HG03565 (cell line): ENCODE measurements around the gene EIF4A2.
"Not testable (repeated sequence)": the region's sequence is repeated elsewhere in the genome, so short reads cannot be mapped to it uniquely, and the experiment has no call there.

Experiments used
- ATAC-seq: cut with Tn5 transposase; IDR thresholded peaks from one replicate; pipeline ENCODE4 v1.9.1; 2021; ENCODE audit warnings: mild to moderate bottlenecking, moderate library complexity; ENCODE audit not compliant: unreplicated experiment

Gene EIF4A2

DNA sequence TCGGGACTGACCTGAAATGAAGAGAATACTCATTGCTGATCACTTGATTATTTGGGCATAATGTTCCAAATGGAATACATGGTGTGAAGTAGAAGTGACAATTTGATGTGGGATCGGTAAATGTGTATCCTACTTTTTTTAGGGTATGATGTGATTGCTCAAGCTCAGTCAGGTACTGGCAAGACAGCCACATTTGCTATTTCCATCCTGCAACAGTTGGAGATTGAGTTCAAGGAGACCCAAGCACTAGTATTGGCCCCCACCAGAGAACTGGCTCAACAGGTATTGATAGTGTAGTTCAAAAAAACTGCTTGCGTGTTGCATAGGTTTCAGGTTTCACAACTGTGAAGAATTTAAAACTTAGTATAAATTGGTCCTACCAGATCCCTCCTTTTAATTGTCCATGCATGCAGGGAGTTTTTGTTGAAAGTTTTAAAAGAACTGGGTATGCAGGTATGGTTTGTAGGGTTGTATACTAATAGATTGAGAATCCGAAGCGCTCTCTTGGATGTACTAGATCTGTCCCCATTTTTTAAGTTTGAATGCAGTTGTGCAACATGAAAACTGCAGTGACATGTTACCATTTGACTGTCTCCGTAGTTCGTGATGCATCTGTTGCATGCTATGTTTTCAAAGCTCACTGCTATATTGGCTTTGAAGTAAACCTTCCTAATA, 1.6 kb downstream of the EIF4A2 start:
- no peak for ATAC-seq

DNA sequence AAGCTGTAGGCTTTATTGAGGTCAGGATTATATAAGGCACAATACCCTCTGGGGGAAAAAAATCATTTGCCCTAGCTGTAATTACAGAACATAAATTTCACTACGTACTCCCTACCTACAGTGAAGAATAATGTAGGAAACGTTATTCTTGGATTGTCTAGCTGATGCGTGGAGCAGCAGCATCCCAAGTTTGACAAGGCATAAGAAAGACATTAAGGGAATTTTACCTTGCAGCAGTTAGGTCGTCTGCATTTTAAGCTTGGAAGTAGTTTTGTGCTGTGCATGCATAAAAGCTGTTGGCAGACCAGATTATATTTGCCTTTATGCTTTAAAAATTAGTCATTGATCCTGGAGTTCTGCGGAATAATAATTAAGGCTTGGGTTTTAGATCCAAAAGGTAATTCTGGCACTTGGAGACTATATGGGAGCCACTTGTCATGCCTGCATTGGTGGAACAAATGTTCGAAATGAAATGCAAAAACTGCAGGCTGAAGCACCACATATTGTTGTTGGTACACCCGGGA, 2.2 kb downstream of the EIF4A2 start:
- no peak for ATAC-seq

DNA sequence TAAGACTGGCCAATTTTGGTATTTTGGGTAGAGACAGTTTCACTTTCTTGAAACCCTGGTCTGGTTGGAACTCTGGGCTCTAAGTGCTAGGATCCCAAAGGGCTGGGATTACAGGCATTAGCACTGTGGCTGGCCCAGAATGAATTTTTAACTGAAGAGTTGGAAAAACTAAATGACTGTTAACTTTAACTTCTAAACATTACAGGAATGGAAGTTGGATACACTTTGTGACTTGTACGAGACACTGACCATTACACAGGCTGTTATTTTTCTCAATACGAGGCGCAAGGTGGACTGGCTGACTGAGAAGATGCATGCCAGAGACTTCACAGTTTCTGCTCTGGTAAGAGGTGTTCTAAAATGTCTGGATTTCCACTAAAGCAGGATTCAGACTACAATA, 3.5 kb downstream of the EIF4A2 start:
- no peak for ATAC-seq

DNA sequence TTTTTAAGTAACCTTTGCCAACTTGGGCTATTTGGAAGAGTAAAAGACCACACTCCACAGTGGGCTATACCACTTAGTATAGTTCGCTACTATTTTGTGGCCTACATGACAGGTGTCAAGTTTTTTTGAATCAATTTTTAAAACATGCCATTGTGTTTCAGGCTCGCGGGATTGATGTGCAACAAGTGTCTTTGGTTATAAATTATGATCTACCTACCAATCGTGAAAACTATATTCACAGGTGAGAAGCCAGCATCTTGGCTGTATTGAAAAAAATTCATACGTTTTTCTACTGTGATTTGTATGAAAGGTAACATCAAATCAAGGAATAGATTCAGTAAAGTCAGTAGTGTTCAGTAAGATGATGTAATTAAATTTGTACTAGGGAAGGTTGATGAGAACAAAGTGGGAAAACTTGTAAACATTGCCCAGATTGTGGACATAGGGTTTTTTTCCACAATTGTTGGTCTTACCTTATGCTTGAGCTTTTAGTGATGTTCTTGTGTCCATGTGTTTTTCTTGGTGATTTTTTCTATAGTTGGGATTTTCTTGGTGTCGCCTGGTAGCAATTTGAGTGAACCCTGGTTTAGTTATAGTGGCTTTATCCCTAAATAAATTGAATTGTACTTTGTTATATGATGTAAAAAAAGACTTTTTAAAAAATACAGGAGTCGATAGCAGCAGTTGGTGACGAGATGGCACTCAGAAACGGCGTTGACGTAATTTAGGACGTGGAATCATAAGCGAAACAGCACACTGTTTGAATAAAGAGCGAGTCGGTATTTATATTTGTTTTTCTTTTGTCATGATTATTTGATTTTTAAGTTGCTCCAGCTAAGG, 4.5 kb downstream of the EIF4A2 start:
- ATAC-seq: no peak

DNA sequence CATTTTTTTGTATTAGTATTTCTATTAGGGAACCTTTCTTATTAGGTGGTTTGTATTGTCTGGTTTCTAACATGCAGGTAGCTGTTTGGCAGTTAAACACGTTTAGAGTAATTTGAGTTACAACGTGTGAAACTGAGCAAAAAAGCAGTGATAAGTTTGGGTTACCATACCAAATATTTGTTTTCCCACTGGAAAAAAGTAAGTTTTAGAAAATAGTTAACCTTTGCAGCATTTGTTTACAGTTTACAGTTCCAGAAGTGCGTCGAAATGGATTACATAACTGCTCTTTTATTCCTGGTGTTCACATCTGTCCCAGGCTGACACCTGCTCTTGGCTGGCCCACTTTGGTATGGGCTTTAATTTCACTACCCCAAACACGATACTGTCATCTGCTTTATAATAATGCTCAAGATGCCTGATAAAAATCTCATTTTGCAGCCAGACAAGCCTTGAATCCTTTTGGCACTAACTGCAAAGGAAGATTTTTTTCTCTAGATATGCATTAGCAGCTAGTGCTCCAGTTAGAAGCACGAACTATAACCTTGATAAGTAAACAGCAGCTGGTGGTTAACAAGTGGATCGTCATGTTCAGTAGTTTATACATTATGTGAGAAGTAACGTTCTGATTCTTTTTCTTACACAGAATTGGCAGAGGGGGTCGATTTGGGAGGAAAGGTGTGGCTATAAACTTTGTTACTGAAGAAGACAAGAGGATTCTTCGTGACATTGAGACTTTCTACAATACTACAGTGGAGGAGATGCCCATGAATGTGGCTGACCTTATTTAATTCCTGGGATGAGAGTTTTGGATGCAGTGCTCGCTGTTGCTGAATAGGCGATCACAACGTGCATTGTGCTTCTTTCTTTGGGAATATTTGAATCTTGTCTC, 5.3 kb downstream of the EIF4A2 start:
- ATAC-seq: no peak

DNA sequence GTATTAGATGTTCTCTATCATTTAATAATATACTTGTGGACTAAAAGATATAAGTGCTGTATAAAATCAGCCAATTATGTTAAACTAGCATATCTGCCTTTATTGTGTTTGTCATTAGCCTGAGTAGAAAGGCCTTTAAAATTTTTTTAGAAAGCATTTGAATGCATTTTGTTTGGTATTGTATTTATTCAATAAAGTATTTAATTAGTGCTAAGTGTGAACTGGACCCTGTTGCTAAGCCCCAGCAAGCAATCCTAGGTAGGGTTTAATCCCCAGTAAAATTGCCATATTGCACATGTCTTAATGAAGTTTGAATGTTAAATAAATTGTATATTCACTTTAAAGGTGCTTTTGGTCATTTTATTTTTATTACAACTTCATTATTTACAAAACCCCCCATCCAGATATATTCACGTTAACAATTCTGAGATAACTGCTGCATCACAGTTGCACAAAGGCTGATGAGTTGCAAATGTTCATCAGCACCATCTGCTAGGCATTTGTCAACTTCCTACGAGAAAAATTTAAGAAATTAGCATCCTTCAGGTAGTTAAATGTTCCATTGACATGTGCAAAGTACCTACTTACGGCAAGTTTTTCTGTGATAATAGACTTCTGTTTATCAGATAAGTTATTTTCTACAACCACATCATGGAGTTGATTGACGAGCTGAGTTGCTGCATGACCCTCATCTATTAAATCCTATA, 6.3 kb downstream of the EIF4A2 start:
- no peak for ATAC-seq

DNA sequence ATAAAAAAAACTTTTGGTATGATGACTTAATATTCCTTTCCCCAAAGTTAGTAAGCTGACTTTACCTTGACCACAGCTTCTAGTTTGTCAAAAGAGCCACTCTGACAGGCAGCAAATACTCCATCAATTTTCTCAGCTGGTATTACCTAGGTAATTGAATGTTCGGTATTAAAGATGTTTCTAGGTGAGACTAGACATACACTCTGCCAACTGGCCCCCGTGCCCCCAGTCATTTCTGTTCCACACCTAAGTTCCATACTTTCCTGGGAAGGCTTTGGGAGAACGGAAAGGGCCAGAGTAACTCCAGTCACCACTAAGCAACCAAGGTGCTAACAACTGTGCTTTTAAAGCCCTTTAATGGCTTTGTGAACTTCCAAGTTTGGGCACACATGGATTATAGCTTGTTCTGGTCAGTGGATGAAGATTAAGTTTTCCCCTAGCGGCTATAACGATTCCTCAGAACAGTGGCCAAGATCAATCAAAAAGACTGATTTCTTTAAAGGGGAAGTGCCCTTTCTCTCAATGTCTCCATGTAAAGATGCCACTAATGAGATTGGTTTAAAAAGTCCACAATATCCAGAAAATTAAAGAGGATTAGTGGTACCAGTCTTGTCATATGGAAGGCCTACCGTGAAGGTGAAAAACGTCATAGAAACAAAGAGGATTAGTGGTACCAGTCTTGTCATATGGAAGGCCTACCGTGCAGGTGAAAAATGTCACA, 7.0 kb downstream of the EIF4A2 start:
- ATAC-seq: no peak

DNA sequence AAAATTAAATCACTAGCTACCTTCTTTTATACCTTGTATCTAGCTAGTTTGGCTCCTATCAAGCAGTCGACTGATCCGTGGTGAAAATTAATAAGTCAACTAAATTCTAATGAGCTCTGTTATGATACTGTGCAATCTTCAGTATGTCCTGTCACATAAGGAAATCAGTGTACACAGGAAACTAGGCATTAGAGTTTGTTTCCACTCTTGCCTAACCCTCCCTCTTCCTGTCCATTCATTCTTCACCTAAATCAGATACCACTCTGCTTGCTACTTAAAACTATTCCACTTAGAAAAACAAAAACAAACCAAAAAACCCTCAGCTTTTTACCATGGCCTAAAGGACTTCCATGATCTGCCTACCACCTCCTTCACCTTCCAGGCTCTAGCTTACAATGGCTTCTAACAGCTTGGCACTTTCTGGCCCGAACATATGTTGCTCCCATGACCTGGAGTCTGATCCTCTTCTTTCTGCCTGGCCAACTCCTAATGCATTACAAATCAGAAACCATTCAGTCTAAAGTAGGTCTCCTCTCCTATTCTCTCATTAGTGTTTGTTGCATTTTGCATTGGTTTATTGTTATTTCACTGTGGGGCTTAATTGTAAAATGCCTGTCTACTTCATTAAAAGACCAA, 15.0 kb downstream of the EIF4A2 start:
- ATAC-seq: no peak

DNA sequence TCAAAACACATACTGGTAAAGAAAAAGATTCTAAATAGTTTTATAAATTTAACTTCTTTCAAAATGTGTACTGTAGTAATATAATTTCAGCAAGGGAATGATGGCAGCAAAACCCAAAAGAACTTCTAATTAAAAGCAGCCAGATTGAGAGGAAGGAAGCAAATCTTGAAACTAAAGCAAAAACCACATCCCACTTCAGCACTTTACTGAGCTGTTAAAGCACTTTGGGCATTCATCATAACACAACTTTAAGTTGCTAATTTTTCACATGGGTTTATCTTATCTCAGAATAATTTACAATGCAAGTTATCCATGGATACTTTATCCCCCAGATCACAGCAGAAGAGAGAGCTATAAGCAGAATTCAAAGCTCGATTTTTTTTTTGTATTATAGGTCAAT, 16.9 kb downstream of the EIF4A2 start:
- no peak for ATAC-seq

DNA sequence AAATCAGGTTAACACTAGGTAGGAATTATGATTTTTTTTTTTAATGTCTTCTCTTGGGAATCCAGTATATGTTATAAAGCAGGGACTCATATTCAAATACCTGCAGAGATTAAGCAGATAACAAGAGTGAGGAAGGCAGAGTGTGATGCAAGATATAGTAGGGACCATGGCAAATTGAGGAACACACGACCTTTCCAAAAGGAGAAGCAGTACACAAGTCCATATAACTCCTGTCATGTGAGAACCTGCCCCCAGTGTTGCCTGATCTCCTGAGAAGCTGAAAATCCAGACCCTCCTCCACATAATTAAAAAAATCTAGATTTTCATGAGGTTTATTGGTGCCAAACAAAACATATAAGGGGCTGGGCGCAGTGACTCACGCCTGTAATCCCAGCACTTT, 19.3 kb downstream of the EIF4A2 start:
- ATAC-seq: no peak

DNA sequence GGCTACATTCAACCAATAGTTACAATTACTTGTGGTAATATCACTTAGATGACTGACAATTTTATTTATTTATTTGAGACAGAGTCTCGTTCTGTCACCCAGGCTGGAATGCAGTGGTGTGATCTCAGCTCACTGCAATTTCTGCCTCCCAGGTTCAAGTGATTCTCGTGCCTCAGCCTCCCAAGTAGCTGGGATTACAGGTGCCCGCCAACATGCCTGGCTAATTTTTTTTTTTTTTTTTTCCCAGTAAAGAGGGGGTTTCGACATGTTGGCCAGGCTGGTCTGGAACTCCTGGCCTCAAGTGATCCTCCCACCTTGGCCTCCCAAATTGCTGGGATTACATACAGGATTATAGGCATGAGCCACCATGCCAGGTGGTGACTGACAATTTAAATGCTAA, 20.1 kb downstream of the EIF4A2 start:
- ATAC-seq: not testable (repeated sequence)

DNA sequence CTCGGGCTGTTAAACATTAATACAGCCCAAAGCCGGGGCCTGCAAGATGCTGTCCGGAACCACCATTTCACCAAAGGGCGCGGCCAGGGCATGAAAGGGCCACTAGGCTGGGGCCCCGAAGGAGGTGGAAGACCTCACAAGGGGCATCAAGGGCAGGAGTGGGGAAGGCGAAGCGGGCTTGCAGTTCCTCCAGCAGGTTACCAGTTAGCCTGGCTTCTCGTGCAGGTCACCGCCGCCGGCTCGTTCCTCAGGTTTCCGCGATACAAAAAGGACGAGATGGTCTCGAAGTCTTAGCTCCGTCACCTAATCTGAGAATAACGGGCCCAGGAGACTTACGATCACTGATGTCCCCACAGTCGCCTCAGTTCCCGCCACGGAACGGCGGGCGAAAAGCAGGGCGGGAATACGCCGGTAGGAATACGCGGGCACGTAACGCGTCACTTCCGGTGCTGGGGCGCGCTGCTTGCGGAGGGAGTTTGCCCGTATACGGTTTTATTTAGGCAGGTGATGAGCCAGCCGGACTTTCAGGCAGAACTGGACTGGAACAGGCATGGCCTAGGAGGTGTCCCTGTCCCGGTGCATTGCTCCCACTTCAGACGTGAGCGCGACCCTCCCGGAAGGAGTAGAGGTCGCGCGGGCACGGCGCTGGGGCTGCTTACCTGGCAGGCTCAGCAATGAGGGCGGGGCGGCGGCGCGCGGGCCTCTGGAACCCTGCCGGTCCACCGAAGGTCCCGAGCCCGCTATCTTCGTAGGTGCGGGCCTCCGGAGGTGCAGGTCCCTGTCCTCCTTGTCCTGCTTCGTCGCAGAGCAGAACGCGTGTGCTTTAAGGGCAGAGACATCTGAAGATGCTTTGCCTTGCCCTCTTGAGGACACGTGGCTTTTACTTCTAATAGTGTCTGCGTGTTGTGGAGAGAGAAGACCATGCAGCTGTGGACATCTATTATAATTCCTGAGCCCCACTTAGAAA, 23.0 kb downstream of the EIF4A2 start, which contains the start of gene RFC4:
RFC4 (minus strand) TSS at position 394 of the 967 bp plus-strand sequence. CDS start 1,769 bp downstream, outside the sequence.
- peak; percentile 93 for ATAC-seq

DNA sequence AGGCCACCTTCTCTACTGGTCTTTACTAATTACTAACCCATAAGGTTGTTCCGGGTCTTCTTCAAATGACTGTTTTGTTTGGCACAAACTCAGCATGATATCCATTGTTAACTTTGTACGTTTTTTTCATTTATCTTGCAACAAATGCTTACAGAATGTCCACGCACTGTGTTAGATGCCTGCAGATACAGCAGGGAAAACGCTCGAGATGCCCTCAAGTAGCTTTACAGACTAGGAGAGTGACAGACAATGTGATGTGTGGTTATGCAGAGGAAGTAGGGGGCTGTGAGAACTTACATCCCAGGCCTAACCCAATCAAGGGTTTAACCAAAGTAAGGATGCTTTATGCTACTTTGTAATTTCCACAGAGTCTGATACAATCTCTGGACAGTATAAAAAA, 23.9 kb downstream of the EIF4A2 start:
- ATAC-seq: no peak

DNA sequence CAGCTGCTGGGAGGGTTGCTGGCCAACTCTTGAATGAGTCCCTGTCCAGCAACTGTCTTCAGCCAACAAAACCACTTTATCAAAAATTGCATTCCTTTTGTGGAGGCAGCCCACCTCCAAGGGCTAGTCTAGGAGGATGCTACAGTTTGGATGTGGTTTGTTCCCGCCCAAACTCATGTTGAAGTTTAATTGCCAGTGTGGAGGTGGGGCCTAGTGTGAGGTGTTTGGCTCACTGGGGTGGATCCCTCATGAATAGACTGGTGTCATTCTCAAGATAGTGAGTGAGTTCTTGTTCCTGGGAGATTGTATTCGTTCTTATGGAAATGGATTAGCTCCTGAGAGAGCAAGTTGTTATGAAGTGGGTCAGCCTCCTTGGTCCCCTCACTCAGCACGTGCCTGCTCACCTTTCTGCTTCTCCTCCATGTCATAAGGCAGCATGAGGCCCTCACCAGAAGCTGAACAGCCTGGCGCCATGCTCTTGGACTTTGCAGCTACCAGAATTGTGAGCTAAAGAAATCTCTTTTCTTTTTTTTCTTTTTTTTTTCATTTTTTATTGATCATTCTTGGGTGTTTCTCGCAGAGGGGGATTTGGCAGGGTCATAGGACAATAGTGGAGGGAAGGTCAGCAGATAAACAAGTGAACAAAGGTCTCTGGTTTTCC, 27.1 kb downstream of the EIF4A2 start:
- no peak for ATAC-seq

DNA sequence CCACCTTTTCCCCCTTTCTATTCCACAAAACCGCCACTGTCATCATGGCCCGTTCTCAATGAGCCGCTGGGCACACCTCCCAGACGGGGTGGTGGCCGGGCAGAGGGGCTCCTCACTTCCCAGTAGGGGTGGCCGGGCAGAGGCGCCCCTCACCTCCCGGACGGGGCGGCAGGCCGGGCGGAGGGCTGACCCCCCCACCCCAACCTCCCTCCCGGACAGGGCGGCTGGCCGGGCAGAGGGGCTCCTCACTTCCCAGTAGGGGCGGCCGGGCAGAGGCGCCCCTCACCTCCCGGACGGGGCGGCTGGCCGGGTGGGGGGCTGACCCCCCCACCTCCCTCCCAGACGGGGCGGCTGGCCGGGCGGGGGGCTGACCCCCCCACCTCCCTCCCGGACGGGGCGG, 27.9 kb downstream of the EIF4A2 start:
- ATAC-seq: not testable (repeated sequence)

DNA sequence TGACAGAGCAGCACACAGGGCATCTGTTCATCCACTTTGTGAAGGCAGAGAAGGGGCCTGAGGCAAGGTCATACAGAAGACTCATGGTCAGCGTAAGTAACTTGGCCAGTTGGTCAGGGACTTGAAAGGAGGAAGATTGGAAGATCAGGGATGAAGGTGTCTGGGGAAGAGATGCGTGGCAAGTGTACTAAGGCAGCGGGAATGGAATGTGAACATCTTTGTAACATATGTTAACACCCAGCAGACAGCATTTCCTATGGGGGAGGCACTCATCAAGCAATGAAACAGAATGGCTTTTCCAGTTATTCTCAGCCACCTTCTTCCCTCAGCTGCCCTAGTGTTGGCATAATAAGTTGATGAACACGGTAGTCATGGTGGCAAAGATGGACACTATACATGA, 30.7 kb downstream of the EIF4A2 start:
- ATAC-seq: no peak

DNA sequence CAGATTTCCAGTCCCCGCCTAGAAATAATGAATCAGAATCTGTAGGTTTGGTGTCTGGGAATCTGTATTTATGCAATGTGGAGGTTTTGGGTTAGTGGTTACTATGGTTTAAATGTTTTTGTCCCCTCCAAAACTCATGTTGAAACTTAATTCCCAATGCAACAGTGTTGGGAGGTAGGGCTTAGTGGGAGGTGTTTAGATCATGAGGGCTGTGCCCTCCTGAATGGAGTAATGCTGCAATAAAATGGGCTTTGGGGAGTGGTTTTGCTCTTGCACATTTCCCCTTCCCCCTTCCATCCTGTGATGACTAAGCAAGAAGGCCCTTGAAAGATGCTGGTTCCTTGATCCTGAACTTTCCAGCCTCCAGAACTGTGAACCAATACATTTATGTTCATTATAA, 32.1 kb downstream of the EIF4A2 start:
- ATAC-seq: no peak

DNA sequence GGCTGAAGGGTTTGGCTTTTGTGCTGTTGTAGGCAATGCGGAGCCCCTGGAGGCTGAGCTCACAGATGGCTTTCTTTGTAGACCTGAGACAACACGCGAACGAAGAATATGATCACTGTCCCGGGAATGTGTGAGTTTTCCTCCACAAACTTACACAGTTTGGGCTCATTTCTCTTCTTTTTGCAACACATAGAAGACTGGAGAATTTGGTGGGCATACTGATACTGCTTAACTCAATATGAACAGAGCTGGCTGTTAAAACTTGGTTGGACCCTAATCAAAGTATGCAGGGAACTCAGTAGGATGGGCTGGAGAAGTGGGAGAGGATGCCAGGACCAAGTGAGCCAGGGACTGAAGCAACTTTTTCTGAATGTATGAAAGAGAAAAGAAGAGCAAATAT, 35.1 kb downstream of the EIF4A2 start:
- no peak for ATAC-seq
